Fibroblast of lung (primary cell): ENCODE results near the gene PDC.

ENCODE experiments used
- CTCF ChIP-seq, 2 donors: IDR thresholded peaks in 1 of 2; conservative IDR thresholded peaks in 1 of 2; 1 replicate in 1 of 2; 2 replicates in 1 of 2; pipeline ENCODE4 v1.5.1; 2011 to 2012; ENCODE audit warnings: low read length in 2 of 2, control low read depth in 1 of 2, inconsistent platforms in 1 of 2, low read depth in 1 of 2, mild to moderate bottlenecking in 1 of 2
- EZH2 ChIP-seq: IDR thresholded peaks from 2 replicates; pipeline ENCODE4 v1.5.1; 2012; ENCODE audit warnings: low read length, control low read depth, mild to moderate bottlenecking; ENCODE audit errors: missing control alignments

- TF ChIP-seq CTCF (conservative IDR thresholded peaks at IDR 0.05 in 1 of 2, IDR thresholded peaks at IDR 0.05 in 1 of 2; ENCODE audit: low read depth in 1 of 2, low read length in 2 of 2) (no peak), EZH2 (no peak)
Measured at GRCh38 chr1:186440584-186440983, 20.3 kb downstream of the PDC start.
